SK-N-SH treated with all-trans-retinoic acid at 6 μM for 48 hours (cell line): Measurements from ENCODE around the gene CXCR5.

Experiments used
- BACH2 ChIP-seq: fragments of 250-450 bp; sonication (Bioruptor Pico); IDR thresholded peaks from 2 replicates; pipeline ENCODE4 v1.9.0; 2021; ENCODE audit warnings: mild to moderate bottlenecking, borderline replicate concordance
- CREB5 ChIP-seq: fragments of 250-450 bp; sonication (Bioruptor Pico); IDR thresholded peaks from 2 replicates; pipeline ENCODE4 v1.5.1; 2020; ENCODE audit warnings: low read depth, mild to moderate bottlenecking, moderate library complexity
- ESRRG ChIP-seq: fragments of 250-450 bp; sonication (Bioruptor Pico); IDR thresholded peaks from 2 replicates; pipeline ENCODE4 v1.6.1; 2021; ENCODE audit warnings: mild to moderate bottlenecking
- GLIS3 ChIP-seq: fragments of 250-450 bp; sonication (Bioruptor Pico); IDR thresholded peaks from 2 replicates; pipeline ENCODE4 v1.5.0; 2020; ENCODE audit warnings: mild to moderate bottlenecking, moderate library complexity
- ISL1 ChIP-seq: fragments of 250-450 bp; sonication (Bioruptor Pico); IDR thresholded peaks from 2 replicates; pipeline ENCODE4 v2.1.2; 2022; ENCODE audit warnings: mild to moderate bottlenecking, moderate library complexity
- RARB ChIP-seq: fragments of 250-450 bp; sonication (Bioruptor Pico); IDR thresholded peaks from 2 replicates; pipeline ENCODE4 v1.8.0; 2021; ENCODE audit warnings: mild to moderate bottlenecking, moderate library complexity
- TOX ChIP-seq: fragments of 250-450 bp; sonication (Bioruptor Pico); IDR thresholded peaks from 2 replicates; pipeline ENCODE4 v1.8.0; 2021; ENCODE audit warnings: mild to moderate bottlenecking, moderate library complexity, borderline replicate concordance
- ZNF70 ChIP-seq: fragments of 450-650 bp; formaldehyde crosslinking; IDR thresholded peaks from 2 replicates; pipeline ENCODE4 v1.5.0; 2020; ENCODE audit warnings: mild to moderate bottlenecking, moderate library complexity
- TF ChIP-seq, protein P1 (sequence below): fragments of 250-450 bp; sonication (Bioruptor Pico); IDR thresholded peaks from 2 replicates; pipeline ENCODE4 v1.8.0; 2020; ENCODE audit warnings: mild to moderate bottlenecking, moderate library complexity, borderline replicate concordance
- TF ChIP-seq, protein P2 (sequence below): fragments of 250-450 bp; sonication (Bioruptor Pico); IDR thresholded peaks from 2 replicates; pipeline ENCODE4 v1.5.1; 2021; ENCODE audit warnings: mild to moderate bottlenecking, moderate library complexity

GRCh38 chr11:118939953-118940598, 56.4 kb downstream of the CXCR5 start:
- TF ChIP-seq TOX (CRISPR knock-in tag) (no peak), GLIS3 (CRISPR knock-in tag) (no peak), CREB5 (CRISPR knock-in tag) (no peak), ESRRG (CRISPR knock-in tag) (no peak), RARB (no peak), ISL1 (CRISPR knock-in tag) (no peak), BACH2 (no peak), ZNF70 (CRISPR knock-in tag) (no peak)
- TF ChIP-seq, protein P1, sequence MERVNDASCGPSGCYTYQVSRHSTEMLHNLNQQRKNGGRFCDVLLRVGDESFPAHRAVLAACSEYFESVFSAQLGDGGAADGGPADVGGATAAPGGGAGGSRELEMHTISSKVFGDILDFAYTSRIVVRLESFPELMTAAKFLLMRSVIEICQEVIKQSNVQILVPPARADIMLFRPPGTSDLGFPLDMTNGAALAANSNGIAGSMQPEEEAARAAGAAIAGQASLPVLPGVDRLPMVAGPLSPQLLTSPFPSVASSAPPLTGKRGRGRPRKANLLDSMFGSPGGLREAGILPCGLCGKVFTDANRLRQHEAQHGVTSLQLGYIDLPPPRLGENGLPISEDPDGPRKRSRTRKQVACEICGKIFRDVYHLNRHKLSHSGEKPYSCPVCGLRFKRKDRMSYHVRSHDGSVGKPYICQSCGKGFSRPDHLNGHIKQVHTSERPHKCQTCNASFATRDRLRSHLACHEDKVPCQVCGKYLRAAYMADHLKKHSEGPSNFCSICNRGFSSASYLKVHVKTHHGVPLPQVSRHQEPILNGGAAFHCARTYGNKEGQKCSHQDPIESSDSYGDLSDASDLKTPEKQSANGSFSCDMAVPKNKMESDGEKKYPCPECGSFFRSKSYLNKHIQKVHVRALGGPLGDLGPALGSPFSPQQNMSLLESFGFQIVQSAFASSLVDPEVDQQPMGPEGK (CRISPR knock-in tag): no peak
- TF ChIP-seq, protein P2, sequence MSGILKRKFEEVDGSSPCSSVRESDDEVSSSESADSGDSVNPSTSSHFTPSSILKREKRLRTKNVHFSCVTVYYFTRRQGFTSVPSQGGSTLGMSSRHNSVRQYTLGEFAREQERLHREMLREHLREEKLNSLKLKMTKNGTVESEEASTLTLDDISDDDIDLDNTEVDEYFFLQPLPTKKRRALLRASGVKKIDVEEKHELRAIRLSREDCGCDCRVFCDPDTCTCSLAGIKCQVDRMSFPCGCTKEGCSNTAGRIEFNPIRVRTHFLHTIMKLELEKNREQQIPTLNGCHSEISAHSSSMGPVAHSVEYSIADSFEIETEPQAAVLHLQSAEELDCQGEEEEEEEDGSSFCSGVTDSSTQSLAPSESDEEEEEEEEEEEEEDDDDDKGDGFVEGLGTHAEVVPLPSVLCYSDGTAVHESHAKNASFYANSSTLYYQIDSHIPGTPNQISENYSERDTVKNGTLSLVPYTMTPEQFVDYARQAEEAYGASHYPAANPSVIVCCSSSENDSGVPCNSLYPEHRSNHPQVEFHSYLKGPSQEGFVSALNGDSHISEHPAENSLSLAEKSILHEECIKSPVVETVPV (CRISPR knock-in tag): no peak
